ENCODE data around the gene KIF14.

- TF ChIP-seq EP300 (IDR thresholded peaks at IDR 0.05) (no peak), POLR2A (IDR thresholded peaks at IDR 0.05) (no peak)
Observed at GRCh38 chr1:200588698-200589097, 31.9 kb downstream of the KIF14 start.
